Activated T-helper 1 cell treated with Interleukin-2 at 50 U/mL for 16 hours (primary cell): ENCODE data around the gene CABCOCO1.
"Not testable (repeated sequence)": the region's sequence is repeated elsewhere in the genome, so short reads cannot be mapped to it uniquely, and the experiment has no call there.

Experiments used
- DNase-seq: peaks from one replicate; pipeline ENCODE4 v3.0.0-alpha.2; 2020; ENCODE audit warnings: low read depth

Gene CABCOCO1

DNA sequence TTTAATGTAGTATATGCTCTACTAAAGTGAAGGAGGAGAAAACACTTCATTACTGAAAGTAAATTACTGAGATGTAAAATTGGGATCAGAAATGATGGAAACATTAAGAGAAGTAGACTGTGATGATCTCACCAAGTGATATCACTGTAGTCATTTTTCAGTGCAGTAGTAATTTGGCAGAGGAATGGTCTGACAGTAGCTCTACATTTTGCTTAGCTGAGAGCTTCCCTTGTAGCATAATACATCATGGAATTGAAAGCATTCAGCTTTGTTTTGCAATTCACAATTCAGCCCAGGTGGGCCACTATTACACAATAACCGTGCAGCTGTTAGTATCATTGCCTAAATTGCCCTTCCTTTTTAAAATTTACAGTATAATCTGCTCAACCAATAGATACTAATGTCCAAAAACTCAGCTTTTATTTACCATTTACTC is 19.4 kb upstream of the CABCOCO1 start:
- no peak for DNase-seq

DNA sequence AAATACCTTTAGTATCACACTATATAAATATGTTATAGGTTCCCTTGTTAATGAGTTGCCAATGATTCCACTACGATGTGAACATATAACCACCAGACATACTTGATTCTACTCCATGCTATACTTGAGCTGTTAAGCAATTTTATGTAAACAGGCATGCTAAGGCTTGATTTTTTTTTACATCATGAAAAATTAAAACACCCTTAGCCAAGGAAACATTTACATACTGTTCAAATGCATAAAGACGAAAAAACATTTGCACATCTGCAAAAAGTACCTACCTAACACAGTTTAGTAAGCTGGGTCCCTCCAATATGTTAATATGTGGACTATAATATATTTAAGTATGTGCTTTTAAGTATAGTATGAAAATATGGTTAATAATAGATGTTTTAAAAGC is 9.0 kb upstream of the CABCOCO1 start:
- no peak for DNase-seq

GRCh38 chr10:61655335-61655851 is 7.3 kb upstream of the CABCOCO1 start:
- no peak for DNase-seq

DNA sequence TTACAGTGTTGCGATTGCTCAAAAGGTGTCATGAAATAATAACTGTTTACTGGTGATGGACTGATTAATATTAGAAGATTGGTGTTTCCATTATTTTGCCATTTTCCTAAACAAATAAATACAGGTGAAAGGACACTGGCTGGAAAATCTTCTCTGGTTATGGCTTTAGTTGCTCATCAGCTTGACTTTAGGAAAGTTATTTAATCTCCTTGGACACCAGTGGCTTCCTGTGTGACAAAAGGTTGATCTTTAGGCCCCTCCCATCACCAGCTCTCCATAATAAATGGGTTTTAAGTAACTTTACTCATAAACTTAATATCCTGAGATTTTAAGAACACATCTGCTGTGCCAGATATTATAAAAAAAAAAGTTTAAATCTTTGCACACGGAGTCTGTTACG is 737 bp downstream of the CABCOCO1 start:
- DNase-seq = no peak

GRCh38 chr10:61664985-61665384 is 2.3 kb downstream of the CABCOCO1 start:
- no peak for DNase-seq

GRCh38 chr10:61669161-61669725 is 6.5 kb downstream of the CABCOCO1 start:
- DNase-seq = no peak

DNA sequence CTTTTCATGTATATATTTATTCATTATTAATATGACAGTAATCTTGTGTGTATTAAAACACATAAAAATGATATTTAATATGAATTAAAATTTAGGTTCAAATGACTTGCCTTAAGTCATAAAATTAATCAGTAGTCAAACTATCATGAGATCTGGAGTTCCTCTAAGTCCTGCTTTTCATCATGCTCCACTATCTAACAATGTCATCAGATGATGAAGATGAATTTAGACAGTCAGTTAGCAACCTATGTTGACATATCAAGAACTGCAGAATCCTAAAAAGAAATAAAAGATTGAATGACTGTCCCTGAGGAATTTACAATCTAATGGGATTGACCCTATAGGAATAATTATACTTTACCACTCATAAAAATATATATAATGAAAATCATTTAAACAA is 7.1 kb downstream of the CABCOCO1 start:
- no peak for DNase-seq

GRCh38 chr10:61673360-61673759 is 10.6 kb downstream of the CABCOCO1 start:
- DNase-seq = no peak

- DNase-seq = no peak
These were observed 19.6 kb downstream of the CABCOCO1 start for GRCh38 chr10:61682323-61682722.

GRCh38 chr10:61683319-61683718 is 20.6 kb downstream of the CABCOCO1 start:
- no peak for DNase-seq

DNA sequence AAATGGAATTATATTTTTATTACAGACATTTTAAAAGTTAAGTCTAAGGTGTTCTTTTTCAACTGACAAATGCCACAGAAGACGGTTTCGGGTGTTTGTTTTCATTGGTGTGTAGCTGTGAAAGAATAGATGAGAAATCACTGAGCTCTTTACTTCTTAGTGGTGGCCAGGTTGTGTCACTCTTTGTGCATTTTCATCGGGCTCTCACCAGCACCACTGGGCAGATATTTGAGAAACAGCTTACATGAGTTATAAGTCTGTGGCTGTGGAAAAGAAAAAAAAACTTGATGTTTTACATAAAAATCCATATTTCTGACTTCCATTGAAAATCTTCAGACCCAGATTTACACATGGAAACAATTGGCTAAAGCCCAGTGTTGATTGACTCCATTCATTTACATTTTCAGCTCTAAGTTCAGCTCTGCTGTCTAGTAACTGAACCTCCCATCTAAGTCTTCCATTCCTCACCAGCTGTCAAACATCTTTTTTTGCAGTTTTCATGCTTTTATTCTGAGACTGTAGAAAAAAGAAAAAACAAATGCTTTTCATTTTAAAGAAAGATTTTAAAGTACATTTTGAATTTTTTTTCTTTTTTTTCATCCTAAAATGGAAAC is 22.3 kb downstream of the CABCOCO1 start:
- DNase-seq = no peak

GRCh38 chr10:61688551-61689308 is 26.0 kb downstream of the CABCOCO1 start:
- no peak for DNase-seq

GRCh38 chr10:61691667-61692066 is 28.9 kb downstream of the CABCOCO1 start:
- DNase-seq = not testable (repeated sequence)

DNA sequence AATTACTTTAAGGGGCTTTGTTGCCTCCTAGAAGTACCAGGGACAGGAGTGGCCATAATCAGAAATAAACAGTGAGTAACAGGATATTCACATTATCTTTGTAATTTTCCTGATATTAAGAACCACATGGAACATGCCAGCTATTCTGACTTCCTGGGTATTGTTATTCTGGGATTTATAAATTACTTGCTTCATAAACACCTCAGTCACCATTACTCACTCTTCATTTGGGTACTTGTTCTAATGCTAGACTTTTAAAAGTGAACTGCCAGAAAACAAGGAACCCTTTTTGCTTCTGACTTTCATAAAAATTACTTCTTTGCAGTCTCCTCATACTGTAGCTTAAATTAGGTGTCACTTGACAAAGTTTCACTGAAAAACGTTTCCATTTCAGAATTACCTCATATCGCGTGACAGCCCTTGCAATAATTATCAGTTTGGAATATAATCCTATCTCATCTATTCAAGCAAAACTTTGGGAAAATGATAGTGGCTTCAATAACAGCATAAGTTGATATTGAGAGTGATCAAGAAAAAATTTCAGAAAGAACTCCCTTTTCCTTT is 29.8 kb downstream of the CABCOCO1 start:
- DNase-seq = no peak

GRCh38 chr10:61698968-61699655 is 36.4 kb downstream of the CABCOCO1 start:
- no peak for DNase-seq

DNA sequence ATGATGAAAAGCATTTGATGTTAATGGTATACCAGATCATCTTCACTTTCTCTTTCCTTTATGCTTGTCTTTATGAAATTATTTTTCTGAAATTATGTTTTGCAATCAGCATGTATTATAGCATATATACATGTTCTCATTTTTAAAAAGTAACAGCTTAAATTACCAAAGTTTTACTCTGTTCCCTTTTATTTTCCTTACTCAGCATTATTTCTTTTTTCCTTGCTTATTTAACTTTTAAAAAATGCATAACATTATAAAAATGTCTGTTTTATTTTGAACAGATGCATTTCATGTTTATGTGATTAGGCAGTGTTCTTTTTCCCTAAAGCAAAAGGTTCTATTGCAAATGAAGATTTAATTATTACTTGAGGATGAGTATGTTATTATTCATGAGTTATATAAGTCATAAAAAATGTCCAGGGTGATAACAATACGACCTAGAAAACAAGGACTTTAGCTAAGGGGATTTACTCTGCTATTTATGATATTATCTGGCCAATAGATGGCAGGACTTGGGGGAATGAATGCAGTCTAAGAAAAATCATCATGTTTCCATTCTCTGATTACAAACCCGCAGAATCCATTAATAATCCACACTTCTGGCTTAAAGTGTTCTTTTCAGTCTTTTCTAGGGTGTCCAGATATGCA is 38.5 kb downstream of the CABCOCO1 start:
- DNase-seq = no peak

GRCh38 chr10:61701706-61702105 is 39.0 kb downstream of the CABCOCO1 start:
- no peak for DNase-seq

DNA sequence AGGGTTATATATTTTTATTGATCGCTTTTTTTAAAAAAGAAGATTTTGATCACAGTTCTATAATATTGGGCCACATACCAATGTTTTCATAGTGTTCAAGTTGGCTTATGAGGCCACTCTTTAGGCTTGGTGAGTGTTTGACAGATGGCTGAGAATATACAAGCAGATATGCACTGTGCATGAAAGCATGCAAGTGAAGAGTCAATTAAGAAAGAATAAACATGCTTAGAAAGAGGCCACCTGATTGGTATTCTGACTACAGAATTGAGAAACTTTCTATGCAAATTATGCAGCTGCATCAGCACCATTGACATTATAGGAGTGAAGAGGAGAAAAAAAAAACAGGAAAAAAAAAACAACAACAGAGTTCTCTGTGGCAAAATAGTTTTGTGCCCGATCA is 39.9 kb downstream of the CABCOCO1 start:
- DNase-seq = no peak

GRCh38 chr10:61705022-61705613 is 42.4 kb downstream of the CABCOCO1 start:
- DNase-seq = no peak

GRCh38 chr10:61708846-61709245 is 46.1 kb downstream of the CABCOCO1 start:
- DNase-seq = no peak

GRCh38 chr10:61712105-61712504 is 49.4 kb downstream of the CABCOCO1 start:
- not testable (repeated sequence) for DNase-seq
